ENCODE measurements around the gene TBKBP1. TPM values are rescaled to one million over a fixed set of nuclear protein-coding genes. Genes with fewer than 3 reads are reported as not detected.
"Not testable (repeated sequence)": the region's sequence is repeated elsewhere in the genome, so short reads cannot be mapped to it uniquely, and the experiment has no call there.

TBKBP1 gene
- total RNA-seq, 1 experiment from 2014 or later: 33.2 TPM

- peak overlapping the region in 2 of 3 experiments; percentile 8 to 90; a peak in 2 of 7 replicates for H3K27ac Mint-ChIP-seq
- H4K20me1 ChIP-seq (ENCODE audit: control insufficient read depth, insufficient read depth, insufficient read length): no peaks in the 10 kb centered on the region
Observed at GRCh38 chr17:47682138-47682537, 11.8 kb upstream of the TBKBP1 start.

GRCh38 chr17:47682727-47683126, 11.2 kb upstream of the TBKBP1 start:
- Mint-ChIP-seq H3K27ac (peak overlapping the region in 2 of 3 experiments; percentile 49 to 90; a peak in 2 of 7 replicates), H3K4me1 (peaks cover 22 to 23% of the 10 kb centered on the region in 2 experiments), H3K36me3 (ENCODE audit: insufficient read depth in 1 of 3, low read depth in 3 of 3) (peaks cover 42 to 76% (median 66%) of the 10 kb centered on the region in 3 experiments; a peak in 6 of 7 replicates)
- H3K9me3 Mint-ChIP-seq; DNase-seq; H3K9ac ChIP-seq (ENCODE audit: extremely low read depth, insufficient read length, low read length); H3T11ph ChIP-seq (ENCODE audit: low read length); H4K91ac ChIP-seq (ENCODE audit: insufficient read length, low read depth, low read length); H3K4me2 ChIP-seq (ENCODE audit: insufficient read depth, insufficient read length, low read length); H2BK12ac ChIP-seq (ENCODE audit: insufficient read length, low read depth, low read length); H3K4me1 ChIP-seq (ENCODE audit: insufficient read depth, low read length); H3K4ac ChIP-seq (ENCODE audit: low read depth, low read length); H3K27me3 ChIP-seq (ENCODE audit: insufficient read depth, low read length); H3K27me3 Mint-ChIP-seq (ENCODE audit: low read depth); H3K14ac ChIP-seq (ENCODE audit: insufficient read depth, low read length); H2BK120ac ChIP-seq (ENCODE audit: low read depth, low read length, poor library complexity, severe bottlenecking); H4K20me1 ChIP-seq (ENCODE audit: control insufficient read depth, insufficient read depth, insufficient read length); H3K23ac ChIP-seq (ENCODE audit: insufficient read length, low read depth, low read length); H2AK5ac ChIP-seq (ENCODE audit: insufficient read length, low read length); H2AFZ ChIP-seq (ENCODE audit: low read length); H3K79me1 ChIP-seq (ENCODE audit: insufficient read depth, low read depth, low read length, poor library complexity, severe bottlenecking); H2BK20ac ChIP-seq (ENCODE audit: low read depth, low read length, poor library complexity, severe bottlenecking); H3K23me2 ChIP-seq (ENCODE audit: insufficient read length, low read depth, low read length, poor library complexity, severe bottlenecking); H4K5ac ChIP-seq (ENCODE audit: insufficient read length, low read depth, low read length); H3K79me2 ChIP-seq (ENCODE audit: insufficient read depth, low read length); H3K18ac ChIP-seq (ENCODE audit: insufficient read length, low read depth, low read length); H2BK5ac ChIP-seq (ENCODE audit: insufficient read length, low read length); H3K4me3 Mint-ChIP-seq; H3K56ac ChIP-seq (ENCODE audit: insufficient read length, low read depth, low read length); H3K27ac ChIP-seq (ENCODE audit: insufficient read length, low read depth, low read length); H3K9me3 ChIP-seq (ENCODE audit: control insufficient read depth, low read depth, low read length); H4K8ac ChIP-seq (replicated peaks; ENCODE audit: insufficient read length, low read depth, low read length); H2BK15ac ChIP-seq (ENCODE audit: low read depth, low read length): not testable (repeated sequence)
- no CpG with 5 or more reads among the region's 4 CpGs for WGBS (ENCODE audit: extremely low coverage, insufficient read length, low lambda C conversion rate)

More at GRCh38 chr17:47682138-47682537, 11.8 kb upstream of the TBKBP1 start:
- Histone ChIP-seq H2BK20ac (ENCODE audit: low read depth, low read length, poor library complexity, severe bottlenecking) (no peak overlapping the region), H4K8ac (replicated peaks; ENCODE audit: insufficient read length, low read depth, low read length) (no peak overlapping the region), H2BK5ac (ENCODE audit: insufficient read length, low read length) (no peak overlapping the region), H3K9me3 (ENCODE audit: control insufficient read depth, low read depth, low read length) (no peaks in the 10 kb centered on the region), H3K23me2 (ENCODE audit: insufficient read length, low read depth, low read length, poor library complexity, severe bottlenecking) (no peaks in the 10 kb centered on the region), H4K91ac (ENCODE audit: insufficient read length, low read depth, low read length) (no peak overlapping the region), H3K23ac (ENCODE audit: insufficient read length, low read depth, low read length) (no peak overlapping the region), H3K14ac (ENCODE audit: insufficient read depth, low read length) (no peak overlapping the region), H4K5ac (ENCODE audit: insufficient read length, low read depth, low read length) (no peak overlapping the region), H2BK120ac (ENCODE audit: low read depth, low read length, poor library complexity, severe bottlenecking) (no peak overlapping the region), H2AK5ac (ENCODE audit: insufficient read length, low read length) (no peak overlapping the region), H3K27ac (ENCODE audit: insufficient read length, low read depth, low read length) (no peak overlapping the region), H3K4me2 (ENCODE audit: insufficient read depth, insufficient read length, low read length) (no peak overlapping the region), H3T11ph (ENCODE audit: low read length) (no peak overlapping the region), H2BK15ac (ENCODE audit: low read depth, low read length) (no peak overlapping the region), H3K18ac (ENCODE audit: insufficient read length, low read depth, low read length) (no peak overlapping the region), H3K56ac (ENCODE audit: insufficient read length, low read depth, low read length) (no peak overlapping the region), H2AFZ (ENCODE audit: low read length) (no peak overlapping the region), H2BK12ac (ENCODE audit: insufficient read length, low read depth, low read length) (no peak overlapping the region), H3K9ac (ENCODE audit: extremely low read depth, insufficient read length, low read length) (no peak overlapping the region), H3K79me1 (ENCODE audit: insufficient read depth, low read depth, low read length, poor library complexity, severe bottlenecking) (no peaks in the 10 kb centered on the region), H3K4me1 (ENCODE audit: insufficient read depth, low read length) (no peaks in the 10 kb centered on the region), H3K79me2 (ENCODE audit: insufficient read depth, low read length) (no peaks in the 10 kb centered on the region), H3K4ac (ENCODE audit: low read depth, low read length) (no peak overlapping the region), H3K27me3 (ENCODE audit: insufficient read depth, low read length) (no peaks in the 10 kb centered on the region)
- no peaks in the 10 kb centered on the region; a peak in 1 of 5 replicates for H3K9me3 Mint-ChIP-seq
- H3K36me3 Mint-ChIP-seq (ENCODE audit: insufficient read depth in 1 of 3, low read depth in 3 of 3): peaks cover 47 to 82% (median 72%) of the 10 kb centered on the region in 3 experiments; a peak in 6 of 7 replicates
- no peak for TF ChIP-seq CTCF (conservative IDR thresholded peaks at IDR 0.05)
- no peak for DNase-seq
- H3K4me3 Mint-ChIP-seq: no peak overlapping the region
- H3K4me1 Mint-ChIP-seq: peaks cover 16 to 18% of the 10 kb centered on the region in 2 experiments
- WGBS (ENCODE audit: extremely low coverage, insufficient read length, low lambda C conversion rate): no CpG with 5 or more reads among the region's 2 CpGs
- no peaks in the 10 kb centered on the region for H3K27me3 Mint-ChIP-seq (ENCODE audit: low read depth)

All from H9 (cell line).